ENCODE measurements around the gene HTR4. TPM values are rescaled to one million over a fixed set of nuclear protein-coding genes. Genes with fewer than 3 reads are reported as not detected.

The HTR4 gene
- total and polyA plus RNA-seq, 2 donors from 2014 or later: 0.22 TPM; not detected in 1

DNA sequence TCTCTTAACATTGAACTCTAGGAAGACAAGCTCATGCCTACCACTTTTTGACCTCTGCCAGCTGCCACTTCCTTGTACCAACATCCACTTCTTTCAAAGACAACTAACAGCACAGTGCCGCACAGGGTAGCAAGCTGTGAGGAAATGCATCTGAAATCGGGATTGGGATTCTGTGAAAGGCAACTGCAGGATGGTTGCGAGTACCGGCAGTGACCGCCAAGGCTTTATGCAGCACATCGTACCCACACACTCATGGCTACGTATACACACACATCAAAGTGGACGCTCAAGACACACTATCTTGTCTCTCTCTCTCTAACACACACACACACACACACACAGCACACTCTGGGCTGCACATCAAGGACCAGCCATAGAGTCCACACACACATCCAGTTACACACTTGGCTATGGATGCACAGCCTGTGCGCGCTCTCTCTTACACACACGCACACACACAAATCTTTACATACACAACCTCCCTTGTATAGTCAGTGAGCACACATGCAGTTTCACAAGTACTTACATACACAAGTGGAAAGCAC lies 964 bp downstream of the HTR4 start:
- Histone ChIP-seq H3K27me3 (ENCODE audit: control insufficient read depth, insufficient read depth, low read length) (peaks cover 8% of the 10 kb centered on the region), H3K4me3 (ENCODE audit: low read length in 3 of 3) (no peak overlapping the region), H3K27ac (ENCODE audit: low read depth in 2 of 2, low read length in 2 of 2) (no peak overlapping the region), H3K4me1 (ENCODE audit: control insufficient read depth in 2 of 3, insufficient read depth in 2 of 3, low read depth in 1 of 3, low read length in 3 of 3) (no peaks in the 10 kb centered on the region), H3K9me3 (ENCODE audit: control insufficient read depth in 2 of 3, insufficient read depth in 1 of 3, low read length in 3 of 3) (no peaks in the 10 kb centered on the region), H3K36me3 (ENCODE audit: control insufficient read depth in 2 of 3, insufficient read depth in 3 of 3, low read length in 3 of 3) (no peaks in the 10 kb centered on the region), H3K9ac (ENCODE audit: low read length in 3 of 3) (no peak overlapping the region)
- FAIRE-seq (no peak), DNase-seq (no peak)
- intact Hi-C loops (cut with DNase I): no loop called here
- TF ChIP-seq CTCF (IDR thresholded peaks at IDR 0.05; ENCODE audit: borderline replicate concordance, extremely low read depth, insufficient read depth): no peak

GRCh38 chr5:148651528-148651927 lies 2.8 kb downstream of the HTR4 start:
- no peak overlapping the region for H3K9ac ChIP-seq (ENCODE audit: low read length in 3 of 3)
- no peaks in the 10 kb centered on the region for H3K36me3 ChIP-seq (ENCODE audit: control insufficient read depth in 2 of 3, insufficient read depth in 3 of 3, low read length in 3 of 3)
- no peak overlapping the region for H3K27ac ChIP-seq (ENCODE audit: low read depth in 2 of 2, low read length in 2 of 2)
- no peak for TF ChIP-seq CTCF (IDR thresholded peaks at IDR 0.05; ENCODE audit: borderline replicate concordance, extremely low read depth, insufficient read depth)
- FAIRE-seq (no peak), DNase-seq (no peak)
- H3K27me3 ChIP-seq (ENCODE audit: control insufficient read depth, insufficient read depth, low read length): peaks cover 8% of the 10 kb centered on the region
- H3K9me3 ChIP-seq (ENCODE audit: control insufficient read depth in 2 of 3, insufficient read depth in 1 of 3, low read length in 3 of 3): no peaks in the 10 kb centered on the region
- no peak overlapping the region for H3K4me3 ChIP-seq (ENCODE audit: low read length in 3 of 3)
- intact Hi-C loops (cut with DNase I): no loop called here
- H3K4me1 ChIP-seq (ENCODE audit: control insufficient read depth in 2 of 3, insufficient read depth in 2 of 3, low read depth in 1 of 3, low read length in 3 of 3): no peaks in the 10 kb centered on the region

DNA sequence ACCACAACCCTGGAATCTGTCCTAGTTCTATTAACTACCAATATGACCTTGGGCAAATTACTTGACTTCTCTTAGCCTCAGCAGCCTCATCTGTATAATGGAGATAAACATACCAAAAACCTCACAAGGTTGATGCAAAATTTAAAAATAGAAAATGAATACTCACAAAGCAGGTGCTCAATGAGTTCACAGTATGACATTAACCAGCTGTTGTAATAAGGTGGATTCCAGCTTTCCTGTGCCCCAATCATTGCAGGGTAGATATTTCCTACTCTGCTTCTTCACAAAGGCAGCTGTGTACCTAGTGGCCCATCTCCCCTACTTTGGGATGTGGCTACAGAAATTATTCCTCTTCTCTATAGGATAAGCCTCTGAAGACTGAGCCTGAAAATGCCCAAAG lies 8.8 kb downstream of the HTR4 start:
- FAIRE-seq: no peak
- intact Hi-C loops (cut with DNase I): no loop called here
- no peaks in the 10 kb centered on the region for H3K36me3 ChIP-seq (ENCODE audit: control insufficient read depth in 2 of 3, insufficient read depth in 3 of 3, low read length in 3 of 3)

More for the DNA sequence above, 8.8 kb downstream of the HTR4 start:
- H3K4me1 ChIP-seq (ENCODE audit: control insufficient read depth in 2 of 3, insufficient read depth in 2 of 3, low read depth in 1 of 3, low read length in 3 of 3): no peaks in the 10 kb centered on the region
- H3K27ac ChIP-seq (ENCODE audit: low read depth in 2 of 2, low read length in 2 of 2): no peak overlapping the region
- no peak overlapping the region for H3K9ac ChIP-seq (ENCODE audit: low read length in 3 of 3)
- DNase-seq: no peak
- H3K9me3 ChIP-seq (ENCODE audit: control insufficient read depth in 2 of 3, insufficient read depth in 1 of 3, low read length in 3 of 3): no peaks in the 10 kb centered on the region
- H3K4me3 ChIP-seq (ENCODE audit: low read length in 3 of 3): no peak overlapping the region
- H3K27me3 ChIP-seq (ENCODE audit: control insufficient read depth, insufficient read depth, low read length): no peaks in the 10 kb centered on the region
- TF ChIP-seq CTCF (IDR thresholded peaks at IDR 0.05; ENCODE audit: borderline replicate concordance, extremely low read depth, insufficient read depth): no peak

Data from kidney (tissue), 14 donors.